KOPT-K1 (cell line): ENCODE measurements around the gene OR4C45.
"Not testable (repeated sequence)": the region's sequence is repeated elsewhere in the genome, so short reads cannot be mapped to it uniquely, and the experiment has no call there.

Experiments
- H3K27ac ChIP-seq: fragments of 200-600 bp; sonication (generic); 2 replicates; pipeline ENCODE4 v1.5.1; 2016; ENCODE audit warnings: antibody characterized with exemption, mild to moderate bottlenecking, low read depth, low read length; ENCODE audit not compliant: poor library complexity, severe bottlenecking
- H3K36me3 ChIP-seq: fragments of 200-600 bp; sonication (generic); 2 replicates; pipeline ENCODE4 v1.5.1; 2017; ENCODE audit warnings: antibody characterized with exemption, mild to moderate bottlenecking, low read length, moderate library complexity; ENCODE audit not compliant: insufficient read depth
- H3K9me3 ChIP-seq: fragments of 200-600 bp; sonication (generic); 2 replicates; pipeline ENCODE4 v1.5.1; 2017; ENCODE audit warnings: antibody characterized with exemption, low read length, mild to moderate bottlenecking; ENCODE audit not compliant: insufficient read depth, poor library complexity, severe bottlenecking

OR4C45 gene

GRCh38 chr11:50078946-50079345 lies 46.3 kb downstream of the OR4C45 start:
- not testable (repeated sequence) for H3K36me3 ChIP-seq, H3K27ac ChIP-seq, H3K9me3 ChIP-seq

GRCh38 chr11:50080256-50080655 lies 47.6 kb downstream of the OR4C45 start:
- H3K9me3 ChIP-seq: peaks cover 5% of the 10 kb centered on the region
- H3K36me3 ChIP-seq: no peaks in the 10 kb centered on the region
- no peak overlapping the region for H3K27ac ChIP-seq
